HG02981 (cell line): Measurements from ENCODE around the gene ZNF354C.
"Not testable (repeated sequence)": the region's sequence is repeated elsewhere in the genome, so short reads cannot be mapped to it uniquely, and the experiment has no call there.

ENCODE experiments used
- ATAC-seq: cut with Tn5 transposase; IDR thresholded peaks from one replicate; pipeline ENCODE4 v1.9.1; 2021; ENCODE audit warnings: mild to moderate bottlenecking, moderate library complexity; ENCODE audit not compliant: unreplicated experiment

The ZNF354C gene

GRCh38 chr5:179060116-179061008, at the start of gene ZNF354C:
Gene ZNF354C (plus strand): TSS chr5:179060373. CDS start chr5:179062069, 1,696 bp downstream.
- peak; percentile 84 for ATAC-seq

DNA sequence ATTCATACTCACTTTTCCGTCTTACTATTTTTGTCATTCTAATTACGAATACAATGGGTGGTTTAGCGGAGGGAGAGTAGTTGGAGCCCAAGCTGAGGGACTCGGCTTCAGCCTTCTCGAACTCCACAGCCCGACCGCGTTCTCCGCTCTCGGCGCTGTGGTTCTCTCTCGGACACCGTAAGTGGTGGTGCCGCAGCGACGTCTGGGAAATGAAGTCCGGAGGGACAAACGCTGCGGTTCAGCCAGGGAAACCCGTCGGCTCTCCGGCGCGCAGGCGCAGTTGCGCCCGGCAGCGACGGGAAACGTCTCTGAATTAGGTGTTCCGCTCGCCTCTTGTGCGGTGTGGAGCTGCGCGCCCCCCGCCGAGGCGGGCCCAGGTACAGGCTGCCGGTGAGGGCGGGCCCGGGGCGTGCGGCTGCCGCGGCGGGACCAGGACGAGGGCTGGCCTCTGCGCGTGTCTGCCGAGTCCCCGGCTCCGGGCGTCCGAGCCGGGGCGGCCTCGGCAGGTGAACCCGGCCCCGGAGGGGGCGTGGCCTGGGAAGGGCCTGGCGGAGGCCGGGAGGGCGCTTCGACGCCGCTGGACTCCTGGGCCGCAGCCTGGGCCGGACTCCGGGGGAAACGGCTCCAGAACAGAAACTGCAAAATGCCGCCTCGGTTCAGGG, 36.5 kb upstream of the ZNF354C start, which contains the start of gene ZNF879:
TSS of gene ZNF879 (plus strand) at position 277 of the 662 bp plus-strand sequence. CDS start 1,201 bp downstream, outside the sequence.
- ATAC-seq, result peak; percentile 84

DNA sequence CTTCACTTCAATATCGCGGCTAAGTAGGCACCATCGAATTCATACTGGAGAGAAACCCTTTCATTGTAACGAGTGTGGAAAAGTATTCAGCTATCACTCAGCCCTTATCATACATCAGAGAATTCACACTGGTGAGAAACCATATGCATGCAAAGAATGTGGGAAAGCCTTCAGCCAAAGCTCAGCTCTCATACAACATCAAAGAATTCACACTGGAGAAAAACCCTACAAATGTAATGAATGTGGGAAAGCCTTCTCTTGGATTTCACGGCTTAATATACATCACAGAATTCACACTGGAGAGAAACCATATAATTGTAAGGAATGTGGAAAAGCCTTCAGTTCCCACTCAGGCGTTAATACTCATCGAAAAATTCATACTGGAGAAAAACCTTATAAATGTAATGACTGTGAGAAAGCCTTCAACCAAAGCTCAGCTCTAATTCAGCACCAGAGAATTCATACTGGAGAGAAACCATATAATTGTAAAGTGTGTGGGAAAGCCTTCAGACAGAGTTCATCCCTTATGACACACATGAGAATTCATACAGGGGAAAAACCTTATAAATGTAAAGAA, 27.1 kb upstream of the ZNF354C start:
- ATAC-seq, result no peak

DNA sequence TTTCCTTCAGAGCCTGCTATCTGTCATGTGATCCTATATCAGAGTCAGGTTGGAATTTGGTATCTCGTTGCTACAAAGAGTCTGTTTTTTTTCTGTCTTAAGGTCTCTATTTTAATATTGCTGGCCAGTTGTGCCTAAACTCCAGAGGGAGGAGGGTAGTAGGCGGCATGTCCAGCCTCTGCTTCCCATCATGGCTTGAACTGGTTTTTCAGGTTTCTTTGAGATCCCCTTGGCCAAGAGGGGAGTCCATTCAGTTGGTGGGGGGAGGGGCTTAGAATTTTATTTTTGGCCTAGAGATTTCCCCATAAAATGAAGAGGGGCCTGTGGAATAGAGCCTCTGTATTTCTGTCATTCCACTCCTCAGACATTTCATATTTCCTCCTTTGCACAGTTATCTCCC, 15.4 kb upstream of the ZNF354C start:
- ATAC-seq, result no peak

- ATAC-seq, result no peak
Measured at GRCh38 chr5:179051784-179052183, 8.4 kb upstream of the ZNF354C start.

GRCh38 chr5:179054036-179054785, 6.0 kb upstream of the ZNF354C start:
- ATAC-seq, result no peak

- no peak for ATAC-seq
Measured at GRCh38 chr5:179054876-179055275, 5.3 kb upstream of the ZNF354C start.

DNA sequence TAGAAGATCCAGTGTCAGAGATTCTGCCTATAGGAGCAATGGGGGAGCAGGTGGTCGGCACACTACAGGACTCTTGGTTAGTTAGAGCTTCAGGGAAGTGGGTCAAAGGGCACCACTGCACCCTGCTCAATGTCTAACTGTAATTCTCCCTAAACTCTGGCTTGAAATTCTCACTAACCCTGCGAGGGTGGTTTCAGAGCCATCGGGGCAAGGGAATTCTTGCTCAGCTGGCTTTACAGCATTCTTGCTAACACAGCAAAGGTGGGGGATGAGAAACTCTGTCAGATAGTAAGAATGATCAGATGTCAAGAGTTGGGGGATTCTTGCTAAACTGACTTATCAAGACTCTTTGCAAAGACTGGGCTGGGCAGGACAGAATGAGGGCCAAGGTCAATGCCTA, 4.7 kb upstream of the ZNF354C start:
- no peak for ATAC-seq

DNA sequence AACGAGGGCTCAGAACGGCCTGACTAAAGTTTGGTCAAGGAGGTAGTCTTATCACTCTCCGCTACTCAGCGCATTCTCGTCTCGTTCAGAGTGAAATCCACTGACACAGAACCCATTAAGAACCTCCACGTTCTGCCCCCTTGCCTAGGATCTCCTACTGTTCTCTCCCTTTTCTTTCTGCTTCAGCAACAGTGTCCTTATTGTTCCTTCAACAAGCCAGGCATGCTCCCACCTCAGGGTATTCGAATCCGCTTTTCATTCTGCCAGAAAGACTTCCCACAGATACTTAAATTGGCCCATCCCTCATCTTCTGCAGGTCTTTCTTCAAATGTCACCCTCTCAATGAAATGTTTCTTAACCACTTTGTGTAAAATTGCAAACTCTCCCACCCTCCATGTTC, 4.3 kb upstream of the ZNF354C start:
- no peak for ATAC-seq

DNA sequence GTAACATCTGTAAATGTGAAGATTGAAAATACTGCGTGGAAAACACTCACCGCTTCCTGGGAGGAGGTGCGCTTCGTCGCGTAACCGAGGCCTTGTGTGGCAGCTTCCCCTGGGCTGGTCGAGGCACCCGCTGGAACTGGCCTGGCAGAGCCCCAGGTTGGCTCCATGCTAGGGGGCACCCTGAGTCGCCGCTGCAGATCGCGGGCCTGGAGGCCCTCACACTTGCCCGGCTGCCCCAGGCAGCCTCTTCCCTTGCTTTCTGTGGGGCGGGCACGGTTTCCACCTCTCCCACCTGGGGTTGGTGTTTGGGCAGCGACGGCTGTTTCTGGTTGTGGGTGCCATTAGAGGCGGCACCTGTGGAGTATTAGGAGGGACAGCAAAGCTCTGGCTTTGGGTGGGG, 852 bp downstream of the ZNF354C start:
- no peak for ATAC-seq

DNA sequence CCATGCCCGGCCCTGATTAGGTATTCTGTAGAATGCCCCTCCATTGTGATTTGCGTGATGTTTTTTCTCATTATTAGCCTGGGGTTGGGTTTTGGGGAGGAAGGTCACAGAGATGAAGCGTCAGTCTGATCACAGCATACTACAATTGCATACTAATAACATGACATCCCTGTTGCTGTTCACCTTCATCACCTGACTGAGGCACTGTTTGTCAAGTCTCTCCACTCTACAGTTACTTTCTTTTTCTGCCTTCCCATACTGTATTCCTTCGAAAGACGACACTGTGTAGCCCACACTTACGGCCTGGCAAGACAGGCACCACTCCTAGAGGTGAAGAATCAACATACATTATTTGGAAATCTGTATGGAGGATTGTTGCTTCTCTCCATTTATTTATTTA, 5.5 kb downstream of the ZNF354C start:
- no peak for ATAC-seq

GRCh38 chr5:179079165-179079987, 19.2 kb downstream of the ZNF354C start:
- ATAC-seq, result no peak

GRCh38 chr5:179080724-179081123, 20.6 kb downstream of the ZNF354C start:
- no peak for ATAC-seq

GRCh38 chr5:179089502-179089901, 29.3 kb downstream of the ZNF354C start:
- no peak for ATAC-seq

DNA sequence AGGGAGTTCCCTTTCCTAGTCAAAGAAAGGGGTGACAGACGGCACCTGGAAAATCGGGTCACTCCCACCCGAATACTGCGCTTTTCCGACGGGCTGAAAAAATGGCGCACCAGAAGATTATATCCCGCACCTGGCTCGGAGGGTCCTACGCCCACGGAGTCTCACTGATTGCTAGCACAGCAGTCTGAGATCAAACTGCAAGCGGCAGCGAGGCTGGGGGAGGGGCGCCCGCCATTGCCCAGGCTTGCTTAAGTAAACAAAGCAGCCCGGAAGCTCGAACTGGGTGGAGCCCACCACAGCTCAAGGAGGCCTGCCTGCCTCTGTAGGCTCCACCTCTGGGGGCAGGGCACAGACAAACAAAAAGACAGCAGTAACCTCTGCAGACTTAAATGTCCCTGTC, 41.1 kb downstream of the ZNF354C start:
- ATAC-seq, result not testable (repeated sequence)

DNA sequence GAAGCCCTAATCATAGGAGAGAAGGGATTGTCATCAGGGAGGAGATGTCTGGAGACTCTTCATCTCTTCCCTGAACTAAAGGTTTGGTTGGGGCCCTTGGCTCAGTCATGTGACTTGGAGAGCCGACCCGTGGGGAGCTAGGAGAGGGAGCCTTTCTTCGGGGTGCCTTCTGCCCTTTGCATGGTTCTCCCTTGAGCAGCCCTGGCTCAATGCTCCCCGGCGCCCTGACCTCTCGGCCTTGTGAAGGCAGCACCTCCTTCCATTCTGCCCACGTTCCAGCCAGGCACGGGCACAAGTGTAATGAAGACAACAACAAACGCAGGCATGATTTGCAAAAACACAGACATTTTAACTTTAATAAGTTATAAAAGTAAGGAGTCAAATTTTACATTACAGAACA, 50.4 kb downstream of the ZNF354C start:
- ATAC-seq, result no peak

DNA sequence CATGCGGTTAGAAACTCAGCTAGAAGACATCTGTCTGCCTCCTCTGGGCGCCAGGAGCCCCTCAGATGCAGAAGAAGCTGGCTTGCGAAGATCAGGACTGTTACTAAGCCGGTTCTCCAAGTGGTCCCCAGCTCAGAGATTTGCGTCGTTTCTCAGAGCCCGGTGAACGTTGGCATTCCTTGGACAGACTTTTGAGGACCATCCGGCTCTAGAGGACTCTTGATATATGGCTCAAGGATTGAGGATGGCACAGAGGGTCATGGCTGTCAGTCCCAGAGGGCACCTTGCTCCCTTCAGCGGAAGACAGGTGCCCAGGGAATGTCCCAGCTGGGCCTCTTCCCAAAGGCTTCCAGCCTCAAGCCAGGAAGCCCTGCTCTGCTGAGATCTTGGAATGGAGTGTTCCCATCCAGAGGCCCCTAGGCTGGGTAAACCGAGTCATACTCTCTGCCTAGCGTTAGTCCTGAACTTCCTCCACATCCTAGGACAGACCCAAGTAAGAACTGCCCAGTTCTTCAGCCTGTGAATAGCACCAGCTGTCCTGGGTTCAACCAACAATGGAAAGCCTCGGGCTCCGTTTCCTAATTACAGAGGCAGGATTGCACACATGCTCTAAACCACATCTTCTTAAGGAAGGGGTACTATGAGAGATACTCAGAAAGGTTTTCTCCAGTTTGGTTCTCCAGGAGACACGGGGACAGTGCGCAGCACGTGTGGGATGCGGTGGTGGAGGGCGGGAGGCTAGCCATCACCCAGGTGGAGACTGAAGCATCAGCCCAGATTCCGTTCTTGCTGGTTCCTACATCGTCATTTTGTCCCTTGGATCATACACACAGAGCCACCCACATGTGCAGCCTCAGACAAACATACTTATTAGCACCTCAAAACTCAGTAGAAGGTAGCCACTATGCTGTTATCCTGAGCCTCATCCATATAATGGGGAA, 51.4 kb downstream of the ZNF354C start:
- ATAC-seq, result no peak

- ATAC-seq, result no peak
Measured at GRCh38 chr5:179112469-179113142, 52.4 kb downstream of the ZNF354C start.
